Measurements from ENCODE around the gene GNRH2.

- TF ChIP-seq CTCF (IDR thresholded peaks at IDR 0.05): no peak
- no peak for TF ChIP-seq EZH2 (IDR thresholded peaks at IDR 0.05; ENCODE audit: borderline replicate concordance, insufficient read depth, low read depth, low read length, poor library complexity, severe bottlenecking)
These were observed 24.0 kb downstream of the GNRH2 start for GRCh38 chr20:3067139-3068014.
